NT2/D1 (cell line): ENCODE data around the gene OR8G5.

Source experiments
- DNase-seq: peaks from one replicate; pipeline ENCODE4 v3.0.0-alpha.2; 2011; ENCODE audit warnings: low read depth, low spot score
- H3K27me3 ChIP-seq: 2 replicates; pipeline ENCODE4 v1.6.0; 2011; ENCODE audit warnings: mild to moderate bottlenecking; ENCODE audit not compliant: insufficient read length, insufficient read depth
- H3K36me3 ChIP-seq: 2 replicates; pipeline ENCODE4 v1.6.1; 2011; ENCODE audit warnings: mild to moderate bottlenecking, low read length, mixed read lengths; ENCODE audit not compliant: insufficient read depth, insufficient read length
- H3K4me1 ChIP-seq: 2 replicates; pipeline ENCODE4 v1.5.1; 2011; ENCODE audit not compliant: insufficient read depth, insufficient read length
- H3K4me3 ChIP-seq: 2 replicates; pipeline ENCODE4 v1.5.1; 2011; ENCODE audit warnings: low read depth; ENCODE audit not compliant: insufficient read length
- H3K9ac ChIP-seq: 2 replicates; pipeline ENCODE4 v1.6.0; 2011; ENCODE audit warnings: low read depth; ENCODE audit not compliant: insufficient read length
- H3K9me3 ChIP-seq: 2 replicates; pipeline ENCODE4 v1.5.1; 2011; ENCODE audit warnings: mild to moderate bottlenecking, low read length; ENCODE audit not compliant: insufficient read depth
- SUZ12 ChIP-seq: IDR thresholded peaks from 2 replicates; pipeline ENCODE4 v1.6.1; 2011; ENCODE audit not compliant: insufficient read length, insufficient read depth; ENCODE audit errors: extremely low read depth
- YY1 ChIP-seq: IDR thresholded peaks from 2 replicates; pipeline ENCODE4 v1.6.1; 2011; ENCODE audit not compliant: insufficient read length, insufficient read depth
- ZNF274 ChIP-seq: IDR thresholded peaks from 2 replicates; pipeline ENCODE4 v1.6.1; 2011; ENCODE audit warnings: mild to moderate bottlenecking, low read depth, low read length

OR8G5 gene, protein sequence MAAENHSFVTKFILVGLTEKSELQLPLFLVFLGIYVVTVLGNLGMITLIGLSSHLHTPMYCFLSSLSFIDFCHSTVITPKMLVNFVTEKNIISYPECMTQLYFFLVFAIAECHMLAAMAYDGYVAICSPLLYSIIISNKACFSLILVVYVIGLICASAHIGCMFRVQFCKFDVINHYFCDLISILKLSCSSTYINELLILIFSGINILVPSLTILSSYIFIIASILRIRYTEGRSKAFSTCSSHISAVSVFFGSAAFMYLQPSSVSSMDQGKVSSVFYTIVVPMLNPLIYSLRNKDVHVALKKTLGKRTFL

DNA sequence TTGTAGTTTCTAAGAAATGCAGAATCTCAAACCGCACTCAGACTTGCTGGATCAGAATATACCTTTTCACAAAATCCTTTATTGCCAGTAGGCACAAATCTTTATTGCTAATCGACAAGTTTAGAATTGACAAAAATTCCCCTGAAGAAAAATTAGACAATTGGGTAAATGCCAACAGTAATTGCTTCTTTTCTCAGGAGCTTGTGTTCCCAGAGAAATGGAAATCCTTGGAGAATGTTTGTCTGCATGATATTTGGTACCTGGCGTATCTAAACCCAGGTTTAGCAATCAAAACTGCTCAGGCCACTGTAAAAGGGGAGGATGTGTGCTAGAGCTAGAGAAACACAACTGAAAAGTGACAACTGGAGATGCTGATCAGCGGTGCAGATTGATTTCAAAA lies at the start of gene OR8G5:
OR8G5 (plus strand) TSS at position 301 of the 400 bp plus-strand sequence. CDS start 8,556 bp downstream, outside the sequence.
- TF ChIP-seq SUZ12 (no peak), YY1 (no peak)
- Histone ChIP-seq H3K4me1 (no peaks in the 10 kb centered on the region), H3K4me3 (no peak within 1 kb of the TSS), H3K36me3 (no peaks in the 10 kb centered on the region), H3K9ac (no peak within 1 kb of the TSS), H3K27me3 (no peaks in the 10 kb centered on the region), H3K9me3 (no peaks in the 10 kb centered on the region)
- no peak for DNase-seq

GRCh38 chr11:124207102-124207792 lies 48.9 kb upstream of the OR8G5 start:
- DNase-seq: no peak
- Histone ChIP-seq H3K4me3 (no peak overlapping the region), H3K27me3 (no peaks in the 10 kb centered on the region), H3K36me3 (no peaks in the 10 kb centered on the region), H3K9me3 (no peaks in the 10 kb centered on the region), H3K4me1 (no peaks in the 10 kb centered on the region), H3K9ac (no peak overlapping the region)
- TF ChIP-seq ZNF274 (no peak), SUZ12 (no peak), YY1 (no peak)

GRCh38 chr11:124209824-124210357 lies 46.3 kb upstream of the OR8G5 start:
- Histone ChIP-seq H3K27me3 (no peaks in the 10 kb centered on the region), H3K9me3 (no peaks in the 10 kb centered on the region), H3K4me1 (no peaks in the 10 kb centered on the region), H3K4me3 (no peak overlapping the region), H3K36me3 (no peaks in the 10 kb centered on the region), H3K9ac (no peak overlapping the region)
- TF ChIP-seq ZNF274: no peak
- TF ChIP-seq SUZ12: no peak
- TF ChIP-seq YY1: no peak
- DNase-seq: no peak

DNA sequence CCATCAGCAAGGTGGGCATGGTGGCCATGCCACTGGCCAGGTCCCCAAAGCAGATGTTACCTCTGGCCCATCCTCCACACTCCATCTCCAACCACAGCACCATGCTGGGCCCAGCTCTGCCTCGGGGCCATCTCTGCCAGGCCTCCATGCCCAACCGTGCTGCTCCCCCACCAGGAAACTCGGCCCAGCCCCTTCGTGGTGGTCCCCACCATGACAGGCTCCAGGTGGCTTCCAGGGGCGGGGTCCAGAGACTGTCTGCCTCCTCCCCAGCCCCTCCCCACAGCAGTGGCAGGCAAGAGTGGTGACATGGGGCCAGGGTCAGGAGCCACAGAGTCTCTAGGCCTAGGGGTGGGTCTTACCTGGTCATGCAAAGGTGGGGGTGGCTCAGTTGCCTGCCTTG lies 45.8 kb upstream of the OR8G5 start:
- H3K4me1 ChIP-seq: no peaks in the 10 kb centered on the region
- no peak overlapping the region for H3K9ac ChIP-seq
- TF ChIP-seq ZNF274 (no peak), SUZ12 (no peak), YY1 (no peak)
- no peak overlapping the region for H3K4me3 ChIP-seq
- no peaks in the 10 kb centered on the region for H3K27me3 ChIP-seq
- H3K36me3 ChIP-seq: no peaks in the 10 kb centered on the region
- no peak for DNase-seq
- H3K9me3 ChIP-seq: no peaks in the 10 kb centered on the region

DNA sequence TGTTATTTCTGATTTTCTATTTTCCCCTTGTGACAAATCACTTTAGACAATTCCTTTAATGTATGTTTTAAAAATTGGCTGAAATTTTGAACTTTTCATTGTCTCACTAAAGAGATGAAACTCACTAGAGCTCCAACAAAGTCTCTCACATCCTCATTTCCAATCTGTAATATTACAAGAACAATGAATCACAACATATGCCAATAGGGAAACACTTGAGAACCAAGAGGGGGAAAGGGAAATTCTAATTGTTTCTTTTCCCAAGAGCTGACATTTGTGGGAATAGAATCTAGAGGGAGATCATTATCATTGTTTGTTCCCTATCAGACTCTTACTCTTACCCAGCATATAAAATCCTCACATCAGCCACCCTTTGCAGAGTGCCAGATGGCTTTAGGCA lies 44.9 kb upstream of the OR8G5 start:
- DNase-seq: no peak
- TF ChIP-seq ZNF274 (no peak), SUZ12 (no peak), YY1 (no peak)
- H3K9me3 ChIP-seq: no peaks in the 10 kb centered on the region
- H3K4me3 ChIP-seq: no peak overlapping the region
- H3K36me3 ChIP-seq: no peaks in the 10 kb centered on the region
- H3K27me3 ChIP-seq: no peaks in the 10 kb centered on the region
- no peak overlapping the region for H3K9ac ChIP-seq
- H3K4me1 ChIP-seq: no peaks in the 10 kb centered on the region

DNA sequence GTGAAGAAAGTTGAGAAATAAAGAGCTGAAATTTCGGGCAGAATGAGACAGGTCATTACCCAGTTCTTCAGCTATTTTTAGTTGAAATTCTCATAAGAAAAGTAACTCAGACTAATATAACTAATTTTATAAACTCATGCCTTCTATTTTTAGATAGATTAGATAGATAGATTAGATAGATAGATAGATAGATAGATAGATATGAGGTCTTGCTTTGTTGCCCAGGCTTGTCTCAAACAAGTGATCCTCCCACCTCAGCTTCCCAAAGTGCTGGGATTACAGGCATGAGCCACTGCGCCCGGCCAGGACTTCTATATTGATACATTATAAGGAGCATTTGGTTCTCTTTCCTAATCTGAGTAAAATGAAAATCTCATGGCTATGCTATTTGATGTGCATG lies 42.1 kb upstream of the OR8G5 start:
- TF ChIP-seq YY1: no peak
- TF ChIP-seq ZNF274: no peak
- no peak for TF ChIP-seq SUZ12
- no peak overlapping the region for H3K4me3 ChIP-seq
- H3K9me3 ChIP-seq: no peaks in the 10 kb centered on the region
- no peaks in the 10 kb centered on the region for H3K4me1 ChIP-seq
- no peaks in the 10 kb centered on the region for H3K36me3 ChIP-seq
- H3K9ac ChIP-seq: no peak overlapping the region
- DNase-seq: no peak
- no peaks in the 10 kb centered on the region for H3K27me3 ChIP-seq

- H3K4me1 ChIP-seq: no peaks in the 10 kb centered on the region
- no peak overlapping the region for H3K4me3 ChIP-seq
- H3K9ac ChIP-seq: no peak overlapping the region
- no peaks in the 10 kb centered on the region for H3K36me3 ChIP-seq
- H3K27me3 ChIP-seq: no peaks in the 10 kb centered on the region
- no peak for DNase-seq
- no peak for TF ChIP-seq ZNF274
- H3K9me3 ChIP-seq: no peaks in the 10 kb centered on the region
Measured at GRCh38 chr11:124219126-124219525, 37.0 kb upstream of the OR8G5 start.
